HG02623 (cell line): Measurements from ENCODE around the gene OS9.

Experiments
- ATAC-seq: cut with Tn5 transposase; IDR thresholded peaks from one replicate; pipeline ENCODE4 v1.9.1; 2021; ENCODE audit warnings: moderate library complexity; ENCODE audit not compliant: unreplicated experiment

Gene OS9

GRCh38 chr12:57765698-57766463 is 71.9 kb downstream of the OS9 start:
- no peak for ATAC-seq

GRCh38 chr12:57766464-57767304 is 72.8 kb downstream of the OS9 start, which contains the start of gene CYP27B1:
Gene CYP27B1 (minus strand): TSS chr12:57767078. CDS start chr12:57767041, 37 bp downstream.
- ATAC-seq = no peak

GRCh38 chr12:57767305-57767698 is 73.4 kb downstream of the OS9 start:
- no peak for ATAC-seq

- no peak for ATAC-seq
These were observed 73.9 kb downstream of the OS9 start for GRCh38 chr12:57767876-57768275.

- ATAC-seq = no peak
These were observed 75.7 kb downstream of the OS9 start for GRCh38 chr12:57769594-57769993.

GRCh38 chr12:57770734-57771133 is 76.8 kb downstream of the OS9 start:
- no peak for ATAC-seq
